ENCODE measurements around the gene FARS2.

DNA sequence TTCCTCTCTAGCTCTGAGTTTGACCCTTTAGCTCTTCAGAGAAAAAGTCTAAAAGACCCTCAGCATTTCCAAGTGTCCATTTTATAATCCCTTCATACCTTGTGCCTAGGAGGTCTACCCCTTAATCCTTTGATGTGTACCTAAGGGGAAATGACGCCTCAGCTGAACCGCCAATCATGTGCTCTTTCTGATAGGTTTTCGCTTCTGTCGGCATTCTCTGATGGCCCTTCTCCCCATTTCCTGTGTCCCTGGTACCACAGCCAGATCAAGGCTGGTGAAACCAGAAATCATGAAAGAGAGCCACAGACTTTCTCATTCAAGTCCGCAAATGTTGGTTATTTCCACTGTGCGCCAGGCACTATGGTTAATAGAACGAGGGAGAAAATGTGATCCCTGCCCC is 333.9 kb downstream of the FARS2 start:
- TF ChIP-seq, protein P1, sequence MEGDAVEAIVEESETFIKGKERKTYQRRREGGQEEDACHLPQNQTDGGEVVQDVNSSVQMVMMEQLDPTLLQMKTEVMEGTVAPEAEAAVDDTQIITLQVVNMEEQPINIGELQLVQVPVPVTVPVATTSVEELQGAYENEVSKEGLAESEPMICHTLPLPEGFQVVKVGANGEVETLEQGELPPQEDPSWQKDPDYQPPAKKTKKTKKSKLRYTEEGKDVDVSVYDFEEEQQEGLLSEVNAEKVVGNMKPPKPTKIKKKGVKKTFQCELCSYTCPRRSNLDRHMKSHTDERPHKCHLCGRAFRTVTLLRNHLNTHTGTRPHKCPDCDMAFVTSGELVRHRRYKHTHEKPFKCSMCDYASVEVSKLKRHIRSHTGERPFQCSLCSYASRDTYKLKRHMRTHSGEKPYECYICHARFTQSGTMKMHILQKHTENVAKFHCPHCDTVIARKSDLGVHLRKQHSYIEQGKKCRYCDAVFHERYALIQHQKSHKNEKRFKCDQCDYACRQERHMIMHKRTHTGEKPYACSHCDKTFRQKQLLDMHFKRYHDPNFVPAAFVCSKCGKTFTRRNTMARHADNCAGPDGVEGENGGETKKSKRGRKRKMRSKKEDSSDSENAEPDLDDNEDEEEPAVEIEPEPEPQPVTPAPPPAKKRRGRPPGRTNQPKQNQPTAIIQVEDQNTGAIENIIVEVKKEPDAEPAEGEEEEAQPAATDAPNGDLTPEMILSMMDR (conservative IDR thresholded peaks at IDR 0.05) = no peak
- no peak for TF ChIP-seq ZFX (IDR thresholded peaks at IDR 0.05)
